ENCODE measurements around the gene JOSD2.
"Not testable (repeated sequence)": the region's sequence is repeated elsewhere in the genome, so short reads cannot be mapped to it uniquely, and the experiment has no call there.

DNA sequence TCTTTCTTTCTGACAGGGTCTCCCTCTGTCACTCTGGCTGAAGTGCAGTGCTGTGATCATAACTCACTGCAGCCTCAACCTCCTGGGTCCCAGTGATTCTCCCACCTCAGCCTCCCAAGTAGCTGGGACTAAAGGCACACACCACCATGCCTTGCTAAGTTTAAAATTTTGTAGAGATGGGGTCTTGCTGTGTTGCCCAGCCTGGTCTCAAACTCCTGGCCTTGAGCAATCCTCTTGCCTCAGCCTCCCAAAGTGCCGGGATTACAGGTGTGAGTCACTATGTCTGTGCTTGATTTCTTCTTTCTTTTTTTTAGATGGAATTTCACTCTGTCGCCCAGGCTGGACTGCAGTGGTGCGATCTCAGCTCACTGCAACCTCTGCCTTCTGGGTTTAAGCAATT is 17.1 kb upstream of the JOSD2 start:
- TF ChIP-seq, protein P1, sequence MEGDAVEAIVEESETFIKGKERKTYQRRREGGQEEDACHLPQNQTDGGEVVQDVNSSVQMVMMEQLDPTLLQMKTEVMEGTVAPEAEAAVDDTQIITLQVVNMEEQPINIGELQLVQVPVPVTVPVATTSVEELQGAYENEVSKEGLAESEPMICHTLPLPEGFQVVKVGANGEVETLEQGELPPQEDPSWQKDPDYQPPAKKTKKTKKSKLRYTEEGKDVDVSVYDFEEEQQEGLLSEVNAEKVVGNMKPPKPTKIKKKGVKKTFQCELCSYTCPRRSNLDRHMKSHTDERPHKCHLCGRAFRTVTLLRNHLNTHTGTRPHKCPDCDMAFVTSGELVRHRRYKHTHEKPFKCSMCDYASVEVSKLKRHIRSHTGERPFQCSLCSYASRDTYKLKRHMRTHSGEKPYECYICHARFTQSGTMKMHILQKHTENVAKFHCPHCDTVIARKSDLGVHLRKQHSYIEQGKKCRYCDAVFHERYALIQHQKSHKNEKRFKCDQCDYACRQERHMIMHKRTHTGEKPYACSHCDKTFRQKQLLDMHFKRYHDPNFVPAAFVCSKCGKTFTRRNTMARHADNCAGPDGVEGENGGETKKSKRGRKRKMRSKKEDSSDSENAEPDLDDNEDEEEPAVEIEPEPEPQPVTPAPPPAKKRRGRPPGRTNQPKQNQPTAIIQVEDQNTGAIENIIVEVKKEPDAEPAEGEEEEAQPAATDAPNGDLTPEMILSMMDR (IDR thresholded peaks at IDR 0.05), result not testable (repeated sequence)
- not testable (repeated sequence) for TF ChIP-seq ZFX (IDR thresholded peaks at IDR 0.05; ENCODE audit: borderline replicate concordance)

Measured in 22Rv1 (cell line).